ENCODE data around the gene HOMER2.

Gene HOMER2

DNA sequence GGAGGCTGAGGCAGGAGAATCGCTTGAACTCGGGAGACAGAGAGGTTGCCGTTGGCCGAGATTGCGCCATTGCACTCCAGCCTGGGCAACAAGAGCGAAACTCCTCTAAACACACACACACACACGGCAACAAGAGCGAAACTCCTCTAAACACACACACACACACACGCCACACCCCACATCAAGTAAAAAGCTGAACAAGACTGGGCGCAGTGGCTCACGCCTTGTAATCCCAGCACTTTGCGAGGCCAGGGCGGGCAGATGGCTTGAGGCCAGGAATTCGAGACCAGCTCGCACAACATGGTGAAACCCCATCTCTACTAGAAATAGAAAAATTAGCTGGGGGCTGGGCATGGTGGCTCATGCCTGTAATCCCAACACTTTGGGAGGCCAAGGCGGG lies 49.0 kb downstream of the HOMER2 start:
- H3K27ac ChIP-seq (ENCODE audit: extremely low read depth, low read depth, low read length): no peak overlapping the region
- no peak overlapping the region for H3K4me3 ChIP-seq (ENCODE audit: low read depth, low read length)
- ChIA-PET CTCF (no interaction called here), POLR2A (no interaction called here)
- TF ChIP-seq GLI2 (tag by site-specific recombination; IDR thresholded peaks at IDR 0.05; ENCODE audit: borderline replicate concordance, low read depth) (no peak), ZNF670 (tag by site-specific recombination; IDR thresholded peaks at IDR 0.05; ENCODE audit: low read depth) (no peak), KLF1 (tag by site-specific recombination; IDR thresholded peaks at IDR 0.05) (0 out of 2 replicates have a peak, but pooled peaks have one; percentile 43), ZNF24 (tag by site-specific recombination; IDR thresholded peaks at IDR 0.05) (no peak), MYNN (tag by site-specific recombination; IDR thresholded peaks at IDR 0.05; ENCODE audit: borderline replicate concordance) (no peak), ZNF214 (tag by site-specific recombination; IDR thresholded peaks at IDR 0.05; ENCODE audit: borderline replicate concordance) (no peak)
- TF ChIP-seq, protein P1, sequence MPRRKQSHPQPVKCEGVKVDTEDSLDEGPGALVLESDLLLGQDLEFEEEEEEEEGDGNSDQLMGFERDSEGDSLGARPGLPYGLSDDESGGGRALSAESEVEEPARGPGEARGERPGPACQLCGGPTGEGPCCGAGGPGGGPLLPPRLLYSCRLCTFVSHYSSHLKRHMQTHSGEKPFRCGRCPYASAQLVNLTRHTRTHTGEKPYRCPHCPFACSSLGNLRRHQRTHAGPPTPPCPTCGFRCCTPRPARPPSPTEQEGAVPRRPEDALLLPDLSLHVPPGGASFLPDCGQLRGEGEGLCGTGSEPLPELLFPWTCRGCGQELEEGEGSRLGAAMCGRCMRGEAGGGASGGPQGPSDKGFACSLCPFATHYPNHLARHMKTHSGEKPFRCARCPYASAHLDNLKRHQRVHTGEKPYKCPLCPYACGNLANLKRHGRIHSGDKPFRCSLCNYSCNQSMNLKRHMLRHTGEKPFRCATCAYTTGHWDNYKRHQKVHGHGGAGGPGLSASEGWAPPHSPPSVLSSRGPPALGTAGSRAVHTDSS (tag by site-specific recombination; IDR thresholded peaks at IDR 0.05): no peak
- H3K4me1 ChIP-seq (ENCODE audit: control insufficient read depth, insufficient read depth, low read length): peaks cover 7% of the 10 kb centered on the region; the same call in 1 of the 2 replicates
- no peaks in the 10 kb centered on the region for H3K36me3 ChIP-seq (ENCODE audit: control insufficient read depth in 2 of 2, insufficient read depth in 1 of 2, low read length in 2 of 2)
- no peaks in the 10 kb centered on the region for H3K9me3 ChIP-seq (ENCODE audit: control insufficient read depth, insufficient read depth, low read depth, low read length)

DNA sequence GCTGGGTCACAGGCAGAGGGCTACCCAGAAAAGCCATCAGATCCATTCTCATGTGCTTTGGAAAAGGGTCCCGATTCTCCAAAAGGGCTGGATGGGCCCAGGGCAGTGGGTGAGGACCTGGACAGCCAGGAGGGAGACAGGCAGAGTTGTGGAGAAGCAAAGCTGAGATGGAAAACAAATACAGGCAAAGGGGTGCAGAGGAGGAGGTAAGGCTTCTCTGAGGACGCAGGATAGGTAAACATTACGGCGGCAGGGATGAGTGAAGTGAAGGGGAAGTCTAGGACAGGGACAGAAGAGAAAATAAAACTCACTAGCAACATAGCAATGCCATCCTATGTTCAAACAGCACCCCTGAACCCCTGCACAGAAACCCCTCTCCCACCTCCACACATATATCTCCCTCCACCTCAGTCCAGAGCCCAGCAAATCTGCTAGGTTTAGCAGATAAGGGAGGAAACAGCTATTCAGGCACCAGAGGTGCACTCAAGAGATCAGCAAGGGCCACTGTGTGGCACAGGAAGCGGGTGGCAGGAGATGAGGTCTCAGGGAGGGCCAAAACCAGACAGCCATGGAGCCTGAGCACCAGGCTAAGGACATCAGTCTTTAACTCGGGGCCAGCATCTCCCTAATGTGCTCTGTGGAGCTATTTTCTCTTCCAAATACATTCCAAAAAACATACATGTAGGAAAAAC lies 51.3 kb downstream of the HOMER2 start:
- Histone ChIP-seq H3K36me3 (ENCODE audit: control insufficient read depth in 2 of 2, insufficient read depth in 1 of 2, low read length in 2 of 2) (no peaks in the 10 kb centered on the region), H3K4me3 (ENCODE audit: low read depth, low read length) (no peak overlapping the region), H3K4me1 (ENCODE audit: control insufficient read depth, insufficient read depth, low read length) (peaks cover 7% of the 10 kb centered on the region; the same call in 1 of the 2 replicates), H3K27ac (ENCODE audit: extremely low read depth, low read depth, low read length) (no peak overlapping the region), H3K9me3 (ENCODE audit: control insufficient read depth, insufficient read depth, low read depth, low read length) (no peaks in the 10 kb centered on the region)
- CTCF ChIA-PET: interaction anchor here (0.7 to 1.4 kb wide), 3 partner anchors 30 to 316 kb away, joined by 3 to 6 read pairs (median 4); partner anchors contain the start of gene C15orf40
- TF ChIP-seq FEZF1 (tag by site-specific recombination; IDR thresholded peaks at IDR 0.05) (no peak), ZNF146 (tag by site-specific recombination; IDR thresholded peaks at IDR 0.05) (no peak), ZNF24 (tag by site-specific recombination; IDR thresholded peaks at IDR 0.05) (no peak), ZBTB48 (tag by site-specific recombination; IDR thresholded peaks at IDR 0.05) (no peak), ZNF785 (tag by site-specific recombination; IDR thresholded peaks at IDR 0.05) (no peak), ZNF623 (tag by site-specific recombination; IDR thresholded peaks at IDR 0.05) (no peak), ZSCAN23 (tag by site-specific recombination; IDR thresholded peaks at IDR 0.05) (no peak), ZBTB17 (tag by site-specific recombination; IDR thresholded peaks at IDR 0.05) (no peak), ZNF175 (tag by site-specific recombination; IDR thresholded peaks at IDR 0.05) (no peak), ZNF138 (tag by site-specific recombination; IDR thresholded peaks at IDR 0.05; ENCODE audit: borderline replicate concordance) (no peak), ZNF114 (tag by site-specific recombination; IDR thresholded peaks at IDR 0.05) (no peak), ZNF501 (tag by site-specific recombination; IDR thresholded peaks at IDR 0.05) (no peak), ZNF670 (tag by site-specific recombination; IDR thresholded peaks at IDR 0.05; ENCODE audit: low read depth) (no peak), ZNF555 (tag by site-specific recombination; conservative IDR thresholded peaks at IDR 0.05) (no peak), ZNF704 (tag by site-specific recombination; IDR thresholded peaks at IDR 0.05) (no peak), IKZF3 (tag by site-specific recombination; IDR thresholded peaks at IDR 0.05) (no peak), ZNF521 (tag by site-specific recombination; IDR thresholded peaks at IDR 0.05) (no peak), ZNF426 (tag by site-specific recombination; IDR thresholded peaks at IDR 0.05) (no peak), RBAK (tag by site-specific recombination; IDR thresholded peaks at IDR 0.05) (no peak)
- TF ChIP-seq, protein P1 (tag by site-specific recombination; IDR thresholded peaks at IDR 0.05): no peak
- POLR2A ChIA-PET: interaction anchor here (0.6 kb wide), 1 partner anchor 8 kb away, joined by 3 read pairs; no protein-coding TSS in a partner anchor

All from HEK293 (cell line).